K562 (cell line): ENCODE data around the gene ADAP1. TPM values are rescaled to one million over a fixed set of nuclear protein-coding genes. Genes with fewer than 3 reads are reported as not detected.

ENCODE experiments used
- ATAC-seq: fragments of 200-7000 bp; cut with Tn5 transposase; 3 replicates; pipeline ENCODE4 v1.9.1; 2020; ENCODE audit warnings: moderate library complexity
- BruUV-seq: library from RNA; stranded (reverse); fragments of 400-500 nt; replicated peaks from 2 replicates; lab custom pipeline; 2021; lab: Mats Ljungman, UMichigan
- CTCF ChIA-PET: fragments of 300-600 bp; formaldehyde crosslinking; extraction: SDS; loops from one replicate; lab custom pipeline; 2021; ENCODE audit warnings: low intra/inter-chr PET ratio; lab: Yijun Ruan, JAX
- POLR2A ChIA-PET: fragments of 300-600, 350-650 bp; sonication (Branson Sonifier 250); formaldehyde crosslinking; extraction: SDS; loops from one replicate; lab custom pipeline; 2021; ENCODE audit warnings: antibody characterized with exemption, inconsistent platforms; lab: Yijun Ruan, JAX
- DNase-seq, 4 experiments: peaks; one replicate each; pipeline versions ENCODE4 v3.0.0 to v3.0.0-alpha.2; 2011 to 2018; ENCODE audit warnings: low spot score in 3 of 4, mixed read lengths in 3 of 4; ENCODE audit errors: extremely low read depth in 1 of 4
- FAIRE-seq: peaks from 2 replicates; lab custom pipeline; 2011; peaks lifted over from hg19 to GRCh38; lab: Jason Lieb, UNC
- H2AFZ ChIP-seq: 2 replicates; pipeline ENCODE4 v1.6.0; 2011; ENCODE audit warnings: low read depth, low read length, control low read depth, inconsistent platforms
- H3K27ac ChIP-seq: fragments of 200-600 bp; 3 replicates; pipeline ENCODE4 v1.8.0; 2011; ENCODE audit warnings: low read depth, mild to moderate bottlenecking, control low read depth, inconsistent platforms, low read length, moderate library complexity, mixed read lengths; ENCODE audit errors: extremely low read depth
- H3K27me3 ChIP-seq, 2 experiments: fragments of 300-600 bp in 1 of 2; 2 replicates in 1 of 2; 3 replicates in 1 of 2; pipeline versions ENCODE4 v1.6.0 to v1.8.0; 2011; ENCODE audit warnings: inconsistent platforms in 2 of 2, low read length in 2 of 2, mild to moderate bottlenecking in 1 of 2, mixed read lengths in 1 of 2, moderate library complexity in 1 of 2; ENCODE audit not compliant: control insufficient read depth in 2 of 2, insufficient read depth in 2 of 2
- H3K36me3 ChIP-seq: fragments of 300-600 bp; 3 replicates; pipeline ENCODE4 v1.8.0; 2011; ENCODE audit warnings: mild to moderate bottlenecking, low read length, inconsistent platforms; ENCODE audit not compliant: control insufficient read depth, insufficient read depth
- H3K4me1 ChIP-seq, 2 experiments: fragments of 200-600 bp in 1 of 2; replicated peaks in 1 of 2; 2 replicates in 1 of 2; 3 replicates in 1 of 2; pipeline versions ENCODE4 v1.5.1 to v1.8.0; 2011; ENCODE audit warnings: inconsistent platforms in 2 of 2, low read length in 2 of 2, mild to moderate bottlenecking in 1 of 2, mixed read lengths in 1 of 2, moderate library complexity in 1 of 2; ENCODE audit not compliant: control insufficient read depth in 2 of 2, insufficient read depth in 2 of 2
- H3K4me2 ChIP-seq: 2 replicates; pipeline ENCODE4 v1.6.1; 2011; ENCODE audit warnings: low read length, control low read depth, inconsistent platforms, mixed read lengths; ENCODE audit not compliant: insufficient read depth
- H3K4me3 ChIP-seq: fragments of 200-600 bp; sonication (generic), shearing (Covaris generic); 2 replicates; pipeline ENCODE4 v1.5.1; 2016; ENCODE audit warnings: control low read depth, inconsistent platforms
- H3K79me2 ChIP-seq: fragments of 200-600 bp; 3 replicates; pipeline ENCODE4 v1.8.0; 2011; ENCODE audit warnings: low read length, inconsistent platforms; ENCODE audit not compliant: control insufficient read depth, insufficient read depth
- H3K9ac ChIP-seq, 2 experiments: 2 replicates each; pipeline versions ENCODE4 v1.6.0 to v1.6.1; 2011; ENCODE audit warnings: low read depth in 2 of 2, low read length in 2 of 2, control low read depth in 1 of 2, inconsistent platforms in 1 of 2, mild to moderate bottlenecking in 1 of 2, mixed read lengths in 1 of 2; ENCODE audit not compliant: insufficient read depth in 1 of 2
- H3K9me1 ChIP-seq: one replicate; pipeline ENCODE4 v1.6.0; 2011; ENCODE audit warnings: inconsistent platforms, mild to moderate bottlenecking, low read length, moderate library complexity; ENCODE audit not compliant: control insufficient read depth, insufficient read depth
- H3K9me3 ChIP-seq: replicated peaks from 2 replicates; pipeline ENCODE4 v1.5.1; 2011; ENCODE audit warnings: low read depth, low read length, inconsistent platforms; ENCODE audit not compliant: control insufficient read depth, insufficient read depth
- H4K20me1 ChIP-seq: replicated peaks from 2 replicates; pipeline ENCODE4 v1.6.1; 2011; ENCODE audit warnings: low read length, inconsistent platforms, mixed read lengths; ENCODE audit not compliant: control insufficient read depth, insufficient read depth
- CEBPB ChIP-seq: fragments of 450-650 bp; IDR thresholded peaks from 2 replicates; pipeline ENCODE4 v1.6.1; 2016; ENCODE audit warnings: missing genetic modification characterization, missing compliant biosample characterization
- FOXK2 ChIP-seq, 2 experiments: fragments of 450-650 bp; IDR thresholded peaks in 1 of 2; conservative IDR thresholded peaks in 1 of 2; 2 replicates each; pipeline ENCODE4 v1.6.1; 2016; ENCODE audit warnings: low read depth in 2 of 2, mild to moderate bottlenecking in 1 of 2
- POLR2AphosphoS5 ChIP-seq: IDR thresholded peaks from 2 replicates; pipeline ENCODE4 v1.6.1; 2011; ENCODE audit warnings: mild to moderate bottlenecking, low read depth, low read length, moderate library complexity; ENCODE audit not compliant: control insufficient read depth, insufficient read depth
- POU5F1 ChIP-seq: fragments of 150-350 bp; IDR thresholded peaks from 2 replicates; pipeline ENCODE4 v1.6.1; 2014; ENCODE audit warnings: borderline replicate concordance, low read length, low read depth, mild to moderate bottlenecking; ENCODE audit not compliant: partially characterized antibody
- ZNF431 ChIP-seq: sonication (generic); formaldehyde crosslinking; IDR thresholded peaks from 2 replicates; pipeline ENCODE4 v1.8.0; 2022; ENCODE audit warnings: mild to moderate bottlenecking, missing genetic modification reagents
- ZNF75A ChIP-seq: fragments of 450-650 bp; formaldehyde crosslinking; IDR thresholded peaks from 2 replicates; pipeline ENCODE4 v1.4.0; 2020; ENCODE audit warnings: mild to moderate bottlenecking
- WGBS: fragments of 100-300 bp; shearing (Covaris generic); methylation state at CpG from one replicate; pipeline ENCODE4 v1.1.6; 2016; ENCODE audit warnings: low coverage, mixed read lengths; ENCODE audit not compliant: insufficient coverage; ENCODE audit errors: missing lambda C conversion rate; 5-methylcytosine and 5-hydroxymethylcytosine counted together
- in situ Hi-C: fragments of 300-500 bp; cut with MboI; formaldehyde crosslinking; loops from 4 replicates; pipeline ENCODE4 v1.15.0; 2018; ENCODE audit warnings: inconsistent platforms, mixed read lengths
- intact Hi-C: fragments of 100-400 bp; cut with micrococcal nuclease; formaldehyde crosslinking; loops from 2 replicates; pipeline ENCODE4 v1.14.2; 2022
- polyA plus RNA-seq, 8 experiments: library from polyadenylated mRNA; depleted of rRNA in 4 of 8; stranded (reverse) in 5 of 8; unstranded in 3 of 8; fragments of >200 nt; fragmentation: Nextera tagmentation in 2 of 8; fragmentation: Illumina TruSeq in 1 of 8; extraction: Ambion mirVana in 2 of 8; extraction: Trizol in 1 of 8; gene quantifications; 2 replicates each; pipeline versions ENCODE4 v1.2.1 to v1.2.3, GENCODE V29; 2011 to 2014; ENCODE audit warnings: inconsistent platforms in 1 of 8, missing spikeins in 1 of 8
- total RNA-seq, 7 experiments: library from RNA; depleted of rRNA in 6 of 7; stranded (reverse); fragments of >200 nt in 6 of 7; fragmentation: Illumina TruSeq in 2 of 7; extraction: Trizol in 2 of 7; gene quantifications; 2 replicates each; pipeline versions ENCODE4 v1.2.1 to v1.2.3, GENCODE V29; 2011 to 2021; ENCODE audit warnings: low replicate concordance in 1 of 7

The ADAP1 gene
- total and polyA plus RNA-seq, 9 of the 15 experiments (the other 6 are each of a cell fraction or from before 2014, with no cell fraction given), result 0.27 to 1.4 (median 0.52) TPM; not detected in 3

- WGBS, result 88% methylated on average over 14 of the region's 14 CpGs
- BruUV-seq, result no TSS peak
- Histone ChIP-seq H3K36me3 (peaks cover 74% of the 10 kb centered on the region), H3K4me3 (no peak overlapping the region), H3K9me1 (no peaks in the 10 kb centered on the region), H3K9me3 (peaks cover 3% of the 10 kb centered on the region), H2AFZ (no peak overlapping the region), H3K4me1 (peaks cover 0 to 9% of the 10 kb centered on the region in 2 experiments; a peak in 1 of 5 replicates), H3K27me3 (no peaks in the 10 kb centered on the region), H3K9ac (no peak overlapping the region), H3K79me2 (no peaks in the 10 kb centered on the region; the same call in 2 of the 3 replicates), H3K27ac (no peak overlapping the region), H3K4me2 (no peak overlapping the region), H4K20me1 (no peaks in the 10 kb centered on the region)
- no peak for ATAC-seq
- intact Hi-C loops, result no loop called here
- DNase-seq, result no peak
- in situ Hi-C loops, result no loop called here
- POLR2A ChIA-PET, result no interaction called here
- CTCF ChIA-PET, result no interaction called here
- no peak for TF ChIP-seq CEBPB (tag)
- no peak for TF ChIP-seq POU5F1
- TF ChIP-seq FOXK2 (conservative IDR thresholded peaks at IDR 0.05 in 1 of 2, IDR thresholded peaks at IDR 0.05 in 1 of 2; ENCODE audit: low read depth in 2 of 2), result no peak
- no peak for TF ChIP-seq ZNF75A (CRISPR knock-in tag)
- no peak for TF ChIP-seq POLR2AphosphoS5
- no peak for TF ChIP-seq ZNF431 (CRISPR knock-in tag)
- FAIRE-seq, result no peak
Observed at GRCh38 chr7:849145-849544, 105.3 kb downstream of the ADAP1 start.

Other genes with a start within 250 kb of the ADAP1 start
Only the 7 nearest of the 9 such genes appear.
- gene SUN1, start 122.2 kb downstream of the ADAP1 start, total RNA-seq (2014; rRNA removed), result 80.5 and 86.7 TPM in 2 replicates
- 38.9 and 42.3 TPM in 2 replicates for gene SUN1, start 122.2 kb downstream of the ADAP1 start, total RNA-seq (2014; rRNA removed; fragmentation: Illumina TruSeq; extraction: Trizol)
- 49.2 and 53.5 TPM in 2 replicates for gene SUN1, start 122.2 kb downstream of the ADAP1 start, total RNA-seq (2015; rRNA removed; fragmentation: Illumina TruSeq; extraction: Trizol)
- 81.9 and 101 TPM in 2 replicates for gene SUN1, start 122.2 kb downstream of the ADAP1 start, total RNA-seq (2021)
- 132 and 143 TPM in 2 replicates for gene SUN1, start 122.2 kb downstream of the ADAP1 start, polyA plus RNA-seq (2011; rRNA removed)
- 62.3 and 88.2 TPM in 2 replicates for gene SUN1, start 122.2 kb downstream of the ADAP1 start, polyA plus RNA-seq (2014; fragmentation: Illumina TruSeq; extraction: Trizol)
- gene SUN1, start 122.2 kb downstream of the ADAP1 start, polyA plus RNA-seq (2014; fragmentation: Nextera tagmentation; extraction: Ambion mirVana), result 10 to 100 TPM; 36.8 TPM
- 105 and 119 TPM in 2 replicates for gene SUN1, start 122.2 kb downstream of the ADAP1 start, polyA plus RNA-seq (2014; rRNA removed)
- 111 and 135 TPM in 2 replicates for gene GET4, start 78.1 kb downstream of the ADAP1 start, total RNA-seq (2014; rRNA removed)
- 13.0 and 15.7 TPM in 2 replicates for gene GET4, start 78.1 kb downstream of the ADAP1 start, total RNA-seq (2014; rRNA removed; fragmentation: Illumina TruSeq; extraction: Trizol)
- gene GET4, start 78.1 kb downstream of the ADAP1 start, total RNA-seq (2015; rRNA removed; fragmentation: Illumina TruSeq; extraction: Trizol), result 37.9 and 40.4 TPM in 2 replicates
- 83.3 and 89.9 TPM in 2 replicates for gene GET4, start 78.1 kb downstream of the ADAP1 start, total RNA-seq (2021)
- gene GET4, start 78.1 kb downstream of the ADAP1 start, polyA plus RNA-seq (2011; rRNA removed), result 45.0 and 45.4 TPM in 2 replicates
- 33.2 and 48.4 TPM in 2 replicates for gene GET4, start 78.1 kb downstream of the ADAP1 start, polyA plus RNA-seq (2014; fragmentation: Illumina TruSeq; extraction: Trizol)
- gene GET4, start 78.1 kb downstream of the ADAP1 start, polyA plus RNA-seq (2014; fragmentation: Nextera tagmentation; extraction: Ambion mirVana), result 1 to 10 TPM in 1 of 2 experiments, under 1 TPM in 1; 0.99 to 2.0 TPM
- gene GET4, start 78.1 kb downstream of the ADAP1 start, polyA plus RNA-seq (2014; rRNA removed), result 122 and 151 TPM in 2 replicates
- 7.9 and 11.7 TPM in 2 replicates for gene COX19, start 20.9 kb upstream of the ADAP1 start, total RNA-seq (2014; rRNA removed)
- gene COX19, start 20.9 kb upstream of the ADAP1 start, total RNA-seq (2014; rRNA removed; fragmentation: Illumina TruSeq; extraction: Trizol), result 9.8 and 11.9 TPM in 2 replicates
- 8.6 and 9.4 TPM in 2 replicates for gene COX19, start 20.9 kb upstream of the ADAP1 start, total RNA-seq (2015; rRNA removed; fragmentation: Illumina TruSeq; extraction: Trizol)
- 10.2 and 10.5 TPM in 2 replicates for gene COX19, start 20.9 kb upstream of the ADAP1 start, total RNA-seq (2021)
- gene COX19, start 20.9 kb upstream of the ADAP1 start, polyA plus RNA-seq (2011; rRNA removed), result 7.3 and 8.1 TPM in 2 replicates
- 6.0 and 6.1 TPM in 2 replicates for gene COX19, start 20.9 kb upstream of the ADAP1 start, polyA plus RNA-seq (2014; fragmentation: Illumina TruSeq; extraction: Trizol)
- 1 to 10 TPM; 5.2 to 5.9 TPM for gene COX19, start 20.9 kb upstream of the ADAP1 start, polyA plus RNA-seq (2014; fragmentation: Nextera tagmentation; extraction: Ambion mirVana)
- 10.4 and 11.1 TPM in 2 replicates for gene COX19, start 20.9 kb upstream of the ADAP1 start, polyA plus RNA-seq (2014; rRNA removed)
- not detected in 2 replicates for gene CYP2W1, start 28.5 kb upstream of the ADAP1 start, total RNA-seq (2014; rRNA removed)
- gene CYP2W1, start 28.5 kb upstream of the ADAP1 start, total RNA-seq (2014; rRNA removed; fragmentation: Illumina TruSeq; extraction: Trizol), result not detected in 2 replicates
- gene CYP2W1, start 28.5 kb upstream of the ADAP1 start, total RNA-seq (2015; rRNA removed; fragmentation: Illumina TruSeq; extraction: Trizol), result not detected in 2 replicates
- gene CYP2W1, start 28.5 kb upstream of the ADAP1 start, total RNA-seq (2021), result not detected in 2 replicates
- gene CYP2W1, start 28.5 kb upstream of the ADAP1 start, polyA plus RNA-seq (2011; rRNA removed), result not detected in 2 replicates
- gene CYP2W1, start 28.5 kb upstream of the ADAP1 start, polyA plus RNA-seq (2014; fragmentation: Illumina TruSeq; extraction: Trizol), result not detected in 2 replicates
- not detected for gene CYP2W1, start 28.5 kb upstream of the ADAP1 start, polyA plus RNA-seq (2014; fragmentation: Nextera tagmentation; extraction: Ambion mirVana)
- gene CYP2W1, start 28.5 kb upstream of the ADAP1 start, polyA plus RNA-seq (2014; rRNA removed), result 0.07 TPM in 1 of 2 replicates, not detected in the other
- 0.41 and 1.3 TPM in 2 replicates for gene GPR146, start 89.9 kb upstream of the ADAP1 start, total RNA-seq (2014; rRNA removed)
- 0.22 and 0.45 TPM in 2 replicates for gene GPR146, start 89.9 kb upstream of the ADAP1 start, total RNA-seq (2014; rRNA removed; fragmentation: Illumina TruSeq; extraction: Trizol)
- 0.40 and 0.68 TPM in 2 replicates for gene GPR146, start 89.9 kb upstream of the ADAP1 start, total RNA-seq (2015; rRNA removed; fragmentation: Illumina TruSeq; extraction: Trizol)
- gene GPR146, start 89.9 kb upstream of the ADAP1 start, total RNA-seq (2021), result 1.9 and 2.6 TPM in 2 replicates
- 2.5 and 3.6 TPM in 2 replicates for gene GPR146, start 89.9 kb upstream of the ADAP1 start, polyA plus RNA-seq (2011; rRNA removed)
- gene GPR146, start 89.9 kb upstream of the ADAP1 start, polyA plus RNA-seq (2014; fragmentation: Illumina TruSeq; extraction: Trizol), result 0.46 and 0.64 TPM in 2 replicates
- not detected for gene GPR146, start 89.9 kb upstream of the ADAP1 start, polyA plus RNA-seq (2014; fragmentation: Nextera tagmentation; extraction: Ambion mirVana)
- 0.67 and 1.8 TPM in 2 replicates for gene GPR146, start 89.9 kb upstream of the ADAP1 start, polyA plus RNA-seq (2014; rRNA removed)
- gene GPER1, start 133.4 kb upstream of the ADAP1 start, total RNA-seq (2014; rRNA removed), result 0.08 and 0.09 TPM in 2 replicates
- gene GPER1, start 133.4 kb upstream of the ADAP1 start, total RNA-seq (2014; rRNA removed; fragmentation: Illumina TruSeq; extraction: Trizol), result not detected in 2 replicates
- 0.04 TPM in 1 of 2 replicates, not detected in the other for gene GPER1, start 133.4 kb upstream of the ADAP1 start, total RNA-seq (2015; rRNA removed; fragmentation: Illumina TruSeq; extraction: Trizol)
- gene GPER1, start 133.4 kb upstream of the ADAP1 start, total RNA-seq (2021), result 0.11 TPM in 1 of 2 replicates, not detected in the other
- 0.08 and 0.14 TPM in 2 replicates for gene GPER1, start 133.4 kb upstream of the ADAP1 start, polyA plus RNA-seq (2011; rRNA removed)
- not detected in 2 replicates for gene GPER1, start 133.4 kb upstream of the ADAP1 start, polyA plus RNA-seq (2014; fragmentation: Illumina TruSeq; extraction: Trizol)
- gene GPER1, start 133.4 kb upstream of the ADAP1 start, polyA plus RNA-seq (2014; fragmentation: Nextera tagmentation; extraction: Ambion mirVana), result not detected
- gene GPER1, start 133.4 kb upstream of the ADAP1 start, polyA plus RNA-seq (2014; rRNA removed), result not detected in 2 replicates
- gene ZFAND2A, start 205.5 kb upstream of the ADAP1 start, total RNA-seq (2014; rRNA removed), result 19.9 and 23.1 TPM in 2 replicates
- gene ZFAND2A, start 205.5 kb upstream of the ADAP1 start, total RNA-seq (2014; rRNA removed; fragmentation: Illumina TruSeq; extraction: Trizol), result 16.6 and 16.8 TPM in 2 replicates
- 20.0 and 21.2 TPM in 2 replicates for gene ZFAND2A, start 205.5 kb upstream of the ADAP1 start, total RNA-seq (2015; rRNA removed; fragmentation: Illumina TruSeq; extraction: Trizol)
- gene ZFAND2A, start 205.5 kb upstream of the ADAP1 start, total RNA-seq (2021), result 20.6 and 22.3 TPM in 2 replicates
- gene ZFAND2A, start 205.5 kb upstream of the ADAP1 start, polyA plus RNA-seq (2011; rRNA removed), result 31.7 and 33.7 TPM in 2 replicates
- gene ZFAND2A, start 205.5 kb upstream of the ADAP1 start, polyA plus RNA-seq (2014; fragmentation: Illumina TruSeq; extraction: Trizol), result 21.5 and 26.1 TPM in 2 replicates
- 10 to 100 TPM; 54.3 to 56.8 TPM for gene ZFAND2A, start 205.5 kb upstream of the ADAP1 start, polyA plus RNA-seq (2014; fragmentation: Nextera tagmentation; extraction: Ambion mirVana)
- 26.2 and 27.3 TPM in 2 replicates for gene ZFAND2A, start 205.5 kb upstream of the ADAP1 start, polyA plus RNA-seq (2014; rRNA removed)